ENCODE results near the gene RALGAPA1.
A peak's percentile ranks its signal among the peaks of the same experiment; 100 is the strongest.
"Not testable (repeated sequence)": the region's sequence is repeated elsewhere in the genome, so short reads cannot be mapped to it uniquely, and the experiment has no call there.

The RALGAPA1 gene

DNA sequence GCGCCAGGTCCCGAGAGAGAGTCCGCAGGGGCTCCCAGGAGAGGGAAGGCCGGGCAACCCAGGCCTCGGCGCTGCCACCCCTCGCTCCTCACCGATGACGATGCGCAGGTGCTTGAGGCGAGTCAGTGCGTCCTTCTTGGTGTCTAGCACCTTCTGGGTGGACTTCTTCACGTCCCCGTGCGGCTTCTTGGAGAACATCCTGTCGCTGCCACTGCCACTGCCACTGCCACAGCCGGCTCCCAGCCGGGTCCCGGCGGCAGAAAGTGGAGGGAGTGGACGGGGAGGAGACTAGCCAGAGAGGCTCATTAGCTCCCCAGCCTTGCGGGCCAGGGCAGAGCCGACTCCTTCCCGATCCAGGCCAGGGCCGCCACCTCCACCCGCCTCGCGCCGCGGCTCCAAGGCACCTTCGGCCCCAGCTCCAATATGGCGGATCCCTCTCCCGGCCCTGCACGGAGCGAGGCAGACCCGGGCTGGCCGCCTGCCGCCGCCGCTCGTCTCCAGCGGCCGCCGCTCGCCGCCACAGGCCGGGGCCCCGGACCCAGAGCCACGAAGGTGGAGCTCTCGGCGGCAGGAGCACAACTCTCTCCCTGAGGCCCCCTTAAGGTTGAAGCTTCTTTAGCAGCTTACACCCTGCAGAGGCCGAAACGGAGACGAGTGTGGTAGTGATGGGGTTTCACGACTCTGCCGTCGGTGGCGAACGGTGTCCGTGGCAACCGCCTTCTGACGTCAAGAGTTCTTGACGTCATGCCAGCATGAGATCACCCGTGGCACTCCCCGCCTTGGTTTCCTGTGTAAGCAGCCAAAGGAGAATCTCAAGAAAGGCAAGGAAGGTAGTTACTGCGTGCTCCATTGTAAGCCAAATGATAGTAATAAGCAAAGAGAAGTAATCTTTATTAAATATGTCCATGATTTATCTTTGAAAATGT, at the start of gene RALGAPA1:
Gene RALGAPA1 (minus strand): TSS at position 658 of the 926 bp plus-strand sequence. CDS start 460 bp downstream, at position 198.
- DNase-seq: peak; percentile 96

DNA sequence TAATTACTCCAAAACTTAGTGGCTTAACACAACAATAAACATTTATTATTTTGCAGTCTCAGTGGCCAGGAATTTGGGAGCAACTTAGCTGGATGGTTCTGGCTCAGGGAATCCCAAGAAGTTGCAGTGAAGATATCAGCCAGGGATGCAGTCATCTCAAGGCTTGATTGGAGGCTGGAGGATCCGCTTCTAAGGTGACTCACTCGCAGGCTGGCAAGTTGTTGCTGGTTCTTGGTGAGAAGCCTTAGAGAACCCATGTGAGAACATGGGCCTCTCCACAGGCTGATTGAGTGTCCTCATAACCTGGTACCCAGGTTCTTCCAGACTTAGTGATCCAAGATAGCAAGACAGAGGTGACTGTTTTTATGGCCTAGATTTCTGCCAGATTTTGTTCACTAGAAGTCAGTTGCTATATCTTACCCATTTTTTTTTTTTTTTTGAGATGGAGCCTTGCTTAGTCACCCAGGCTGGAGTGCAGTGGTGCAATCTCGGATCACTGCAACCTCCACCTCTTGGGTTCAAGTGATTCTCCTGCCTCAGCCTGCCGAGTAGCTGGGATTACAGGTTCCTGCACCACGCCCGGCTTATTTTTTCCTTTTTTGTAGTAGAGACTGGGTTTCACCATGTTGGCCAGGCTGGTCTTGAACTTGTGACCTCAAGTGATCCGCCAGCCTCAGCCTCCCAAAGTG, 49.6 kb upstream of the RALGAPA1 start:
- DNase-seq: peak; percentile 73

GRCh38 chr14:35855876-35856481, 46.9 kb upstream of the RALGAPA1 start:
- DNase-seq: no peak

GRCh38 chr14:35854696-35855270, 45.7 kb upstream of the RALGAPA1 start:
- DNase-seq: no peak

DNA sequence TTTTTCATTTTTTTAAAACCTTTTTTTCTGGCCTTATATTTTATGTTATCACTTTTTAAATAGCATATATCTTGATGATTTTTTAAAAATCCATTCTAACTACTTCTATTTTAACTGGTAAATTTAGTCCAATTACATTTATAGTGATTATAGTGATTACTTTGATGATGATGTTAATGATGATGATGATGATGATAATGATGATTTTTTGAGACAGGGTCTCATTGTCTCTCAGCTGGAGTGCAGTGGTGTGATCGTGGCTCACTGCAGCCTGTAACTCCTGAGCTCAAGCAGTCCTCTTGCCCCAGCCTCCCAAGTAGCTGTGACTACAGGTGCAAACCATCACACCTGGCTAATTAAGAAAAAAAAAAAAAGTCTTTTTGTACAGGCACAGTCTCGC, 44.1 kb upstream of the RALGAPA1 start:
- no peak for DNase-seq

DNA sequence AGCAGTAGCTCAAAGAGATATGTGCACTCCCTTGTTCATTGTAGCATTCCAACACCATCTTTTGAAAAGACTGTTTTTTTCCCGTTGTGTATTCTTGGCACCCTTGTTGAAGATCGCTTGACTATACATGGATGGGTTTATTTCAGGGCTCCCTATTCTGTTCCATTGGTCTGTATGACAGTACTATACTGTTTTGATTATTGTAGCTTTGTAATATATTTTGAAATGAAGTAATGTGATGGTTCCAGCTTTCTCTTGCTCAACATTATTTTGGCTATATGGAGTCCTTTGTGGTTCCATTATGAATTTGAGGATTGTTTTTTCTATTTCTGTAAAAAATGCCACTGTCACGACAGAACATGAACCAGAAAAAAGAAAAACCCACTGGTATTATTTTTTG, 42.7 kb upstream of the RALGAPA1 start:
- DNase-seq: no peak

DNA sequence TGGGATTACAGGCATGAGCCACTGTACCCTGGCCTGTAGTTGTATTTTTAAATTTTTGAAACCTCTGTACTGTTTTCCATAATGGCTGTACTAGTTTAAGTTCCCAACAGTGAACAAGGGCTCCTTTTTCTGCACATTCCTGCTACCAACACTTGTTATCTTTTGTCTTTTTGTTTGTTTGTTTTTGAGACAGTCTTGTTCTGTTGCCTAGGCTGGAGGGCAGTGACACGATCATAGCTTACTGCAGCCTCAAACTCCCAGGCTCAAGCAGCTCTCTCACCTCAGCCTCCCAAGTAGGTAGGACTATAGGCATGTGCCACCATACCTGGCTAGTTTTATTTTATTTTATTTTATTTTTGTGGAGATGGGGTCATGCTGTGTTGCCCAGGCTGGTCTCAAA, 40.0 kb upstream of the RALGAPA1 start:
- no peak for DNase-seq

DNA sequence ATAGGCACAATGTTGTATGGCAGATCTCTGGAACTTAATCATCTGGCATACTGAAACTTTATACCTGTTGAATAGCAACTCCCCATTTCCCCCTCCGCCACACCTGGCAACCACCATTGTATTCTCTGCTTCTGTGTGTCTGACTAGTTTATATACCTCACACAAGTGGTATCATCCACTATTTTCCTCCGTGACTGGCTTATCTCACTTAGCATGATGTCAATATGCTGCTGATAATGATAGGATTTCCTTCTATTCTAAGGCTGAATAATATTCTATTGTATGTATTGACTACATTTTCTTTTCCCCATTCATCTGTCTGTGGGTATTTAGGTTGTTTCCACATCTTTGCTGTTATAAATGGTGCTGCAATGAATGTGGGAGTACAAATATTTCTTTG, 38.5 kb upstream of the RALGAPA1 start:
- DNase-seq: no peak

GRCh38 chr14:35844494-35844893, 35.4 kb upstream of the RALGAPA1 start:
- DNase-seq: no peak

DNA sequence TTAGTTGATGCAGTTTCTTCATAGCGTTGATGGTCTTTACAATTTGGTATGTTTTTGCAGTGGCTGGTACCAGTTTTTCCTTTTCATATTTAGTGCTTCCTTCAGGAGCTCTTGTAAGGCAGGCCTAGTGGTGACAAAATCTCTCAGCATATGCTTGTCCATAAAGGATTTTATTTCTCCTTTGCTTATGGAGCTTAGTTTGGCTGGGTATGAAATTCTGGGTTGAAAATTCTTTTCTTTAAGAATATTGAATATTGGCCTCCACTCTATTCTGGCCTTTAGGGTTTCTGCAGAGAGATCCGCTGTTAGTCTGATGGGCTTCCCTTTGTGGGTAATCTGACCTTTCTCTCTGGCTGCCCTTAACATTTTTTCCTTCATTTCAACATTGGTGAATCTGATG, 33.1 kb upstream of the RALGAPA1 start:
- DNase-seq: not testable (repeated sequence)

DNA sequence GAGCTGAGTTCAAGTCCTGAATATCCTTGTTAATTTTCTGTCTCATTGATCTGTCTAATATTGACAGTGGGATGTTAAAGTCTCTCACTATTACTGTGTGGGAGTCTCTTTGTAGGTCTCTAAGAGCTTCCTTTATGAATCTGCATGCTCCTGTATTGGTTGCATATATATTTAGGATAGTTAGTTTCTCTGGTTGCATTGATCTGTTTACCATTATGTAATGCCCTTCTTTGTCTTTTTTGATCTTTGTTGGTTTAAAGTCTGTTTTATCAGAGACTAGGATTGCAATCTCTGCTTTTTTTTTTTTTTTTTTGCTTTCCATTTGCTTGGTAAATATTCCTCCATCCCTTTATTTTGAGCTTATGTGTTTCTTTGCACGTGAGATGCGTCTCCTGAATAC, 32.6 kb upstream of the RALGAPA1 start:
- DNase-seq: not testable (repeated sequence)

- DNase-seq: no peak
These were observed 26.3 kb upstream of the RALGAPA1 start for GRCh38 chr14:35835208-35835982.

- DNase-seq: no peak
These were observed 20.4 kb upstream of the RALGAPA1 start for GRCh38 chr14:35829449-35829848.

GRCh38 chr14:35827678-35828472, 18.8 kb upstream of the RALGAPA1 start:
- no peak for DNase-seq

- no peak for DNase-seq
These were observed 17.9 kb upstream of the RALGAPA1 start for GRCh38 chr14:35826952-35827416.

DNA sequence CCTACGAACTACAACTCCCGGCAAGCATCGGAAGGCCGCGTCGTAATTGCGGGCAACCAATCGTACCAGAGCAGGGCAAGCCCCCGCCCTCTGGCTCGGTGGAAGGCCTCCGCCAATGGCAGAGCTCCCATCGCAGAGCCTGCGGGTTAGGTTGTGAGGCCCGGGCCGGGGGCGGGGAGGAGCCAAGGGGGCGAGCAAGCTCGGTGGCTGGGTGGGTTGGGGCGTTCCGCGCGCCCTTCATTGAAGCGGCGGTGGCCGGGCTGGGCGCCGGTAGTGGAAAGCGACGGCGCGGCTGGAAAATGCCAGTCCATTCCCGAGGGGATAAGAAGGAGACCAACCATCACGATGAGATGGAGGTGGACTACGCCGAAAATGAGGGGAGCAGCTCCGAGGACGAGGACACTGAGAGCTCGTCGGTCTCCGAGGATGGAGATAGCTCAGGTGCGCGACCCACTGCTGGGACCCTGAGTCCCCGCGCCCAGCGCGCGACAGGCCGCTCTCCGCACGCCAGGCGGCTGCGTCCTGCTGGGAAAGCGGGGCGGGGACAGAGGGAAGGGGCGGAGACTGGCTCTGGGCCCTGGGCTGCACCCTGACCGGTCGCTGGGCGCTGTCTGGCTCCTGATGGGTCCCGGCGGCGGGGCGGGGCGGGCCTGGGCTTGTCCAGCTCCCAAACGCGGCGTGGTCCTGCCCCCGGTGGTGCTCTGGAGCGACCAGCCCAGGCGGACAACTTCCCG, 17.3 kb upstream of the RALGAPA1 start, which contains the start of gene BRMS1L:
Gene BRMS1L (plus strand): TSS at position 121 of the 734 bp plus-strand sequence. CDS start 179 bp downstream, at position 300.
- peak; percentile 99 for DNase-seq

GRCh38 chr14:35825968-35826217, 16.8 kb upstream of the RALGAPA1 start:
- no peak for DNase-seq

DNA sequence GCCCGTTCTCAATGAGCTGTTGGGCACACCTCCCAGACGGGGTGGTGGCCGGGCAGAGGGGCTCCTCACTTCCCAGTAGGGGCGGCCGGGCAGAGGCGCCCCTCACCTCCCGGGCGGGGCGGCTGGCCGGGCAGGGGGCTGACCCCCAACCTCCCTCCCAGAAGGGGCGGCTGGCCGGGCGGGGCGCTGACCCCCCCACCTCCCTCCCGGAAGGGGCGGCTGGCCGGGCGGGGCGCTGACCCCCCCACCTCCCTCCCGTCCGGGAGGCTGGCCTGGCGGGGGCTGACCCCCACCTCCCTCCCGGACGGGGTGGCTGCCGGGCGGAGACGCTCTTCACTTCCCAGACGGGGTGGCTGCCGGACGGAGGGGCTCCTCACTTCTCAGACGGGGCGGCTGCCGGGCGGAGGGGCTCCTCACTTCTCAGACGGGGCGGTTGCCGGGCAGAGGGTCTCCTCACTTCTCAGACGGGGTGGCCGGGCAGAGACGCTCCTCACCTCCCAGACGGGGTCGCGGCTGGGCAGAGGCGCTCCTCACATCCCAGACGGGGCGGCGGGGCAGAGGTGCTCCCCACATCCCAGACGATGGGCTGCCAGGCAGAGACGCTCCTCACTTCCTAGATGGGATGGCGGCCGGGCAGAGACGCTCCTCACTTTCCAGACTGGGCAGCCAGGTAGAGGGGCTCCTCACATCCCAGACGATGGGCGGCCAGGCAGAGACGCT, 15.5 kb upstream of the RALGAPA1 start:
- DNase-seq: not testable (repeated sequence)

DNA sequence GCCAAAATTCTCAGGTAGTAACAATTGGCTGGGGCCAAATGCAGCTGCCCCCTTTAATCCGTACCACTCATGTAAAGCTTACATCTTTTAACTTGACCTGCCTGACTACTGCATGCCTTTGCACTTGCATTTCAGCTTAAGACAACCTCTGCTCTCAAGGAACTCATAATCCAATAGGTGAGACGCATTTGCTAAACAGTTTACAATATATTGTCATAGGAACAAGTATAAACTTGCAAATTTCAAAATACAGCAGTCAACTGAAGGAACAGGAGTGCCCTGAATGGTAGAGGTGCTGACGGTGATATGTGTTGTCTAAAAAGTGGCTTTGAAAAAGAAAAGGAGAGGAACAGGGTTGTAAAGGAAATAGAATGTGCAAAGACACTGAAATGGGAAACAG, 13.4 kb upstream of the RALGAPA1 start:
- no peak for DNase-seq
